ENCODE measurements around the gene UBE2L5. TPM values are rescaled to one million over a fixed set of nuclear protein-coding genes. Genes with fewer than 3 reads are reported as not detected.
A peak's percentile ranks its signal among the peaks of the same experiment; 100 is the strongest.

UBE2L5 gene
- total RNA-seq, 1 experiment from 2014 or later: not detected

DNA sequence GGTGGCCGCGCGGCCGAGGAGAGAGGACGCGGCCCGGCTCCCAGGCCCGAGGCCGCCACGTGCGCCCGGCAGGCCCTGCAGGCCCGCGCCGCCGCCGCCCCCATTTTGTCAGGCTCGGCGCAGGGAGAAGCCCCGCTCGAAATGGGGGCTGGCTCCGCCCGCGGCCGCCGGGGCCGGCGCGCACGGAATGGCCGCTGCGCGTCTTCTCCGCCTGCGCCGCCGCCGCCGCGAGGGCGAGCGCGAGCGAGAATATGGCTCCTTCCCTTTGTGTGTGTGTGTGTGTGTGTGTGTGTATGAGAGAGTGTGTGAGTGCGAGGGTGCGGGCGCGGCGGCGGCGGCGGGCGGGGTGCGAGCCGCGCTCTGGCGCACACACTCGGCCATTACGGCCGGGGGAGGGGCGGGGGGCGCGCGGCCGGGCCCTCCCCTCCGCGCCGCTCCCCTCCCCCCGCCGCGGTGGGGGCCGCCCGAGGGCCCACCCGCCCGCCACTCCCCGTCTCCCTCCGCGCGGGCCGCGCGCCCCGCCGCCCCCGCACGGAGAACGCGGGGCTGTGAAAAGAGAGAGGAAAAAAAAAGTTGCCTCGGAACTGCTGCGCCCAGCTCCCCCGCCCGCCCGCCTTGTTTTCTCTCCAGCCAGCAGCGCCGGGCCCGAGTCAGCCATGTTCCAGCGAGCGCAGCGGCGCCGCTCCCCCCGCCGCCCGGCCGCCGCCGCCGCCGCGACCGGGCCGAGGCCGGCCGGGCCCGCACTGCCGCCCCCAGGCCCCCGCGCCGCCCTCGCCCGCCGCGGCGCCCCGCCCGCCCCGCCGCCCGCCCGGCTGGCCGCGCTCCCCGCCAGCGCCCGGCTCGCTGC is 42.4 kb downstream of the UBE2L5 start:
- H3K4me3 ChIP-seq: peak overlapping the region; percentile 93
- peaks cover 35% of the 10 kb centered on the region for H3K36me3 ChIP-seq
- no peaks in the 10 kb centered on the region for H3K27me3 ChIP-seq
- DNase-seq: peak; percentile 64 to 74
- peak overlapping the region; percentile 77 for H3K27ac ChIP-seq
- peaks cover 20% of the 10 kb centered on the region for H3K4me1 ChIP-seq
- H3K9me3 ChIP-seq (replicated peaks): no peaks in the 10 kb centered on the region

DNA sequence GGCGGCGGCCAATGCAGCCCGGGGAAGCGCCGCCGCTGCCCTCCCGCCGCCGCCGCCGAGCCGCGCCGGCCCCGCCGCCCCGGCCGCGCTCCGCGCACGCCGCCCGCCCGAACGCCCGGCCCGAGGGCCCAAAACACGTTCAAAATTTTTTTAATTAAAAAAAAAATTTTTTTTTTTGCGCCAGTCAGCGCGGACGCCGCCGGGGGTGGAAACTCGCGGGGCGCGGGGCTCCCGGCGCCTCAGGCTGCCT is 43.0 kb downstream of the UBE2L5 start:
- Histone ChIP-seq H3K27me3 (no peaks in the 10 kb centered on the region), H3K4me3 (peak overlapping the region; percentile 99), H3K36me3 (peaks cover 31% of the 10 kb centered on the region), H3K27ac (peak overlapping the region; percentile 97), H3K9me3 (replicated peaks) (no peaks in the 10 kb centered on the region), H3K4me1 (peaks cover 20% of the 10 kb centered on the region)
- no peak for DNase-seq

DNA sequence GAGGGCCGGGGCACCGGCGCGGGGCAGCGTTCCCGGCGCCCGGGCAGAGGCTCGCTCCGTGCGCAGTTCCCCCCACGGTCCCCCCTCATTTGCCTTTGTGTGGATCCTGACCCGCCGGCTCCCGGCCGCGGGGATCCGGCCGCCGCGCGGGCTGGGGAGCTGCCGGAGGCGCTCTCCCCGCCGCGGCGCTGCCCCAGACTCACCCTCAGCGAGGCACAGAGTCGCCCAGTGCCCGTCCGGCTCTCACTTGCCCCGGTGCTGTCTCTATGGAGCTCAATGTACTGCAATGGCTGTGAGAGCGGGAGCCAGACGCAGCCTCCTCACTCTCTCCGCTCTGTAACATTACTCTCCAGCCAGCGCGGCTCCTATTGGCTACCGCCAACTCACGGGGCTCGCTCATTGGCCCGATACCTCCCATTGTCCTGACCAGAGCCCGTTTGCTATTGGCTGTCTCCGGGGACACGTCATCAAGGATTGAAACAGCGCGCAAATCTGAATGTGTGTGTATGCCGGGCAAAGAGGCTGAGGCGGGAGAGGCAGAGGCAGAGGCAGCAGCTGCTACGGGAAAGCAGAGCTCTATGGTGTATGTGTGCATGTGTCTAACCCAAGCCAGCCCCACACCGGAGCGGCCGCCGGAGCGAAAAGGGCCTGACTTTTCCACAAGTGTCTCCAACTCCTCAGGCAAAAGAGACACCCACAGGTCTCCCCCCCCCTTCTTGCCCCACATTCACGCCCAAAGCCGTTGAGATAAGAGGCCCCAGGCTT is 43.5 kb downstream of the UBE2L5 start, which contains the start of gene HMGB1:
Gene HMGB1, minus strand, starts transcription at position 344 of the 765 bp plus-strand sequence. CDS start 2,256 bp downstream, outside the sequence.
- H3K36me3 ChIP-seq: peaks cover 31% of the 10 kb centered on the region
- peak within 1 kb of the TSS; percentile 97 for H3K27ac ChIP-seq
- peak; percentile 100 for DNase-seq
- peak within 1 kb of the TSS; percentile 99 for H3K4me3 ChIP-seq
- H3K4me1 ChIP-seq: peaks cover 20% of the 10 kb centered on the region
- H3K27me3 ChIP-seq: no peaks in the 10 kb centered on the region
- no peaks in the 10 kb centered on the region for H3K9me3 ChIP-seq (replicated peaks)

- Histone ChIP-seq H3K4me3 (peak overlapping the region; percentile 99), H3K36me3 (peaks cover 30% of the 10 kb centered on the region), H3K4me1 (peaks cover 20% of the 10 kb centered on the region), H3K27ac (peak overlapping the region; percentile 97), H3K27me3 (no peaks in the 10 kb centered on the region), H3K9me3 (replicated peaks) (no peaks in the 10 kb centered on the region)
- peak; percentile 68 to 81 for DNase-seq
These were observed 44.0 kb downstream of the UBE2L5 start for GRCh38 chr13:30466358-30466714.

- Histone ChIP-seq H3K27ac (peak overlapping the region; percentile 97), H3K27me3 (no peaks in the 10 kb centered on the region), H3K36me3 (peaks cover 24% of the 10 kb centered on the region), H3K4me3 (peak overlapping the region; percentile 99), H3K4me1 (peaks cover 20% of the 10 kb centered on the region), H3K9me3 (replicated peaks) (no peaks in the 10 kb centered on the region)
- DNase-seq: peak; percentile 81 to 91
These were observed 44.6 kb downstream of the UBE2L5 start for GRCh38 chr13:30466841-30467252.

DNA sequence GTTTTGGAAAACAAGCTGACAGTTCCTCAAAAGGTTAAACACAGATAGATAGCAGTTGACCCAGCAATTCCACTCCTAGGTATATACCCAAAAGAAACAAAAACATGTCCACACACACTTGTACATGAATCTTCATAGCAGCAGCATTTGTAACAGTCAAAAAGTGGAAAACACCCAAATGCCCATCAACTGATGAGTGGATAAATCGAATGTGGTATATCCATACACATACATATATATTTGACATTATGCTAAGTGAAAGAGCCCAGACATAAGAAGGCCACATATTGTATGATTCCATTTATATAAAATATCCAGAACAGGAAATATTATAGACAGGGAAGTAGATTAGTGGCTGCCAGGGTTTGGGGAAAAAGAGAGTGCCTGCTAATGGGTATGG is 51.4 kb downstream of the UBE2L5 start:
- H3K36me3 ChIP-seq: no peaks in the 10 kb centered on the region
- no peaks in the 10 kb centered on the region for H3K9me3 ChIP-seq (replicated peaks)
- no peak overlapping the region for H3K27ac ChIP-seq
- H3K4me1 ChIP-seq: peaks cover 12% of the 10 kb centered on the region
- H3K27me3 ChIP-seq: no peaks in the 10 kb centered on the region
- no peak overlapping the region for H3K4me3 ChIP-seq
- no peak for DNase-seq

DNA sequence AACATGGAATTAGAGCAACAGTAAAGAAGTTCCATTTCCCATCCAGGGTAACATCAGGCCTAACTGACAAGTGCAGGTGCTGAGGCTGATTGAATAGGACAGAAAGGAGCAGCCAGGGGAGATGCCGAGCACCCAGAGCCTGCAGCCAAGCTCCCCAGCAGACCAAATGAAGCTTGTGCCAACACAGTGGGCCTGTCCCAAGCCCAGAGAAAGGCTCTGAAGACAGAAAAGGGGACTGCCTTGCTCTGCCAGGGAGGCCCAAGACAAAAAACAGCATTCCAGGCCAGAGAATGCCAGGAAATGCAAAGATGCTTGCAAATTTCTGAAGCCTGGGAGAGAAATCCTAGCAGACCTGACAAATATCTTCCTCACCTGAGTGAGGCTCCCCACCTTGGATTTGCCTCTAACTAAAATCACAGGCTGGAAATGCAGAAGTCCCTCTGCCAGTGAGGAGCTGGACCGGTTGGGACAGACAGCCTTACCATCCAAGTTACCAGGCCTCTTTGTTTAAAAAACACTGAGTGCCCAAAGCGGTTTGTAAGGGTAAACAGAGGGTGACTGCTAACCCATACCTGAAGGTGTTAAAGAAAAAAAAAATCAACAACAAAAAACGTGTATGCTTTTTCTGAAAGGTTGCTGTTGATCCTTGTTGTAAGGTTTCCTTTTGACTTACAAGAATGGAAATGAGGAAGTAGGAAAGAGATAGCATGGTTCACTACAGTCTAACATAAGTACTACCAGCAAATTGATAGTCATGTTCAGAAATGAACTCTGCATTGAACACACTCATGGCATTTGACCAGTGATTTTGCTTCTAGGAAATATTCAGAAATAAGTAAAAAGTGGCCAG is 55.3 kb downstream of the UBE2L5 start:
- H3K27me3 ChIP-seq: no peaks in the 10 kb centered on the region
- peak; percentile 93 to 97 for DNase-seq
- H3K4me1 ChIP-seq: peaks cover 12% of the 10 kb centered on the region
- H3K27ac ChIP-seq: peak overlapping the region; percentile 26; the same call in 1 of the 2 replicates
- H3K9me3 ChIP-seq (replicated peaks): no peaks in the 10 kb centered on the region
- H3K4me3 ChIP-seq: no peak overlapping the region
- no peaks in the 10 kb centered on the region for H3K36me3 ChIP-seq

Other genes with a start within 250 kb of the UBE2L5 start
- 16.4 and 20.3 TPM in 2 replicates for gene KATNAL1, start 114.9 kb upstream of the UBE2L5 start, total RNA-seq (2014; rRNA removed; shearing (Covaris generic))
- gene HMGB1, start 43.4 kb downstream of the UBE2L5 start, total RNA-seq (2014; rRNA removed; shearing (Covaris generic)): 1,487 and 1,662 TPM in 2 replicates
- gene USPL1, start 195.4 kb downstream of the UBE2L5 start, total RNA-seq (2014; rRNA removed; shearing (Covaris generic)): 42.2 and 46.0 TPM in 2 replicates